Vagina (tissue), 2 donors: ENCODE measurements around the gene F10. TPM values are rescaled to one million over a fixed set of nuclear protein-coding genes. Genes with fewer than 3 reads are reported as not detected.
"Not testable (repeated sequence)": the region's sequence is repeated elsewhere in the genome, so short reads cannot be mapped to it uniquely, and the experiment has no call there.

Experiments
- DNase-seq, 2 donors: peaks; one replicate each; pipeline ENCODE4 v3.0.0-alpha.2; 2017; ENCODE audit errors: extremely low spot score in 2 of 2
- H3K27ac ChIP-seq: fragments of 200-600 bp; sonication (generic); one replicate; pipeline ENCODE4 v1.5.1; 2019
- H3K27me3 ChIP-seq: fragments of 200-600 bp; sonication (generic); one replicate; pipeline ENCODE4 v1.5.1; 2019
- H3K36me3 ChIP-seq, 2 donors: fragments of 200-600 bp; sonication (generic); one replicate each; pipeline ENCODE4 v1.5.1; 2017 to 2019
- H3K4me1 ChIP-seq: fragments of 200-600 bp; sonication (generic); one replicate; pipeline ENCODE4 v1.5.1; 2019
- H3K4me3 ChIP-seq, 2 donors: fragments of 200-600 bp; sonication (generic); 1 replicate in 1 of 2; 2 replicates in 1 of 2; pipeline ENCODE4 v1.5.1; 2016 to 2019
- H3K9me3 ChIP-seq: fragments of 200-600 bp; sonication (generic); one replicate; pipeline ENCODE4 v1.5.1; 2019
- CTCF ChIP-seq, 3 experiments: fragments of 450-650 bp in 2 of 3; fragments of 200-600 bp in 1 of 3; sonication (generic) in 1 of 3; IDR thresholded peaks; one replicate each; pipeline ENCODE4 v1.5.1; 2017 to 2019; ENCODE audit warnings: antibody characterized with exemption in 3 of 3, mild to moderate bottlenecking in 2 of 3, moderate library complexity in 2 of 3
- POLR2A ChIP-seq, 2 donors: fragments of 450-650 bp; IDR thresholded peaks; one replicate each; pipeline ENCODE4 v1.6.1; 2017; ENCODE audit warnings: antibody characterized with exemption in 2 of 2, mild to moderate bottlenecking in 2 of 2, moderate library complexity in 2 of 2
- POLR2AphosphoS5 ChIP-seq, 2 donors: sonication (generic); formaldehyde crosslinking; IDR thresholded peaks; one replicate each; pipeline ENCODE4 v1.9.0; 2017; ENCODE audit warnings: antibody characterized with exemption in 2 of 2, mild to moderate bottlenecking in 2 of 2, low read depth in 1 of 2; ENCODE audit not compliant: insufficient read depth in 1 of 2
- intact Hi-C: fragments of 100-400 bp; cut with DNase I; formaldehyde crosslinking; loops from one replicate; pipeline ENCODE4 v1.15.1; 2023
- total RNA-seq: library from RNA; depleted of rRNA; stranded (reverse); fragments of >200 nt; gene quantifications from one replicate; pipeline ENCODE4 v1.2.3, GENCODE V29; 2016

F10 gene
- total RNA-seq, 1 donor from 2014 or later: 16.7 TPM

GRCh38 chr13:113106711-113107351 is 15.8 kb upstream of the F10 start:
- no peak overlapping the region for H3K27ac ChIP-seq
- no peaks in the 10 kb centered on the region for H3K27me3 ChIP-seq
- no peak overlapping the region for H3K4me3 ChIP-seq
- H3K36me3 ChIP-seq: no peaks in the 10 kb centered on the region
- H3K9me3 ChIP-seq: no peaks in the 10 kb centered on the region
- DNase-seq: no peak
- no peak for TF ChIP-seq CTCF (IDR thresholded peaks at IDR 0.05)
- TF ChIP-seq POLR2A (IDR thresholded peaks at IDR 0.05): no peak
- H3K4me1 ChIP-seq: peaks cover 17% of the 10 kb centered on the region
- intact Hi-C loops: no loop called here

- H3K4me3 ChIP-seq, H3K27ac ChIP-seq, intact Hi-C loops, H3K9me3 ChIP-seq, H3K36me3 ChIP-seq, H3K27me3 ChIP-seq, DNase-seq: not testable (repeated sequence)
- H3K4me1 ChIP-seq: peaks cover 17% of the 10 kb centered on the region
Measured at GRCh38 chr13:113108521-113108920, 14.1 kb upstream of the F10 start.

- TF ChIP-seq POLR2A (IDR thresholded peaks at IDR 0.05) (no peak), POLR2AphosphoS5 (IDR thresholded peaks at IDR 0.05; ENCODE audit: insufficient read depth in 1 of 2, low read depth in 1 of 2) (no peak), CTCF (IDR thresholded peaks at IDR 0.05) (no peak)
- Histone ChIP-seq H3K36me3 (no peaks in the 10 kb centered on the region), H3K4me1 (peaks cover 17% of the 10 kb centered on the region), H3K27ac (no peak overlapping the region), H3K9me3 (no peaks in the 10 kb centered on the region), H3K4me3 (peak overlapping the region; percentile 44 to 60), H3K27me3 (no peaks in the 10 kb centered on the region)
- DNase-seq: no peak
- intact Hi-C loops: no loop called here
Measured at GRCh38 chr13:113109151-113110047, 13.2 kb upstream of the F10 start.

GRCh38 chr13:113110048-113110851 is 12.3 kb upstream of the F10 start:
- no peaks in the 10 kb centered on the region for H3K27me3 ChIP-seq
- TF ChIP-seq POLR2A (IDR thresholded peaks at IDR 0.05) (no peak), POLR2AphosphoS5 (IDR thresholded peaks at IDR 0.05; ENCODE audit: insufficient read depth in 1 of 2, low read depth in 1 of 2) (peak in 1 of 2 donors; percentile 19)

GRCh38 chr13:113110852-113111315 is 11.7 kb upstream of the F10 start:
- H3K27me3 ChIP-seq: no peaks in the 10 kb centered on the region
- no peak overlapping the region for H3K27ac ChIP-seq
- intact Hi-C loops: no loop called here
- DNase-seq: no peak
- H3K9me3 ChIP-seq: no peaks in the 10 kb centered on the region
- TF ChIP-seq POLR2A (IDR thresholded peaks at IDR 0.05) (no peak), POLR2AphosphoS5 (IDR thresholded peaks at IDR 0.05; ENCODE audit: insufficient read depth in 1 of 2, low read depth in 1 of 2) (no peak), CTCF (IDR thresholded peaks at IDR 0.05) (no peak)
- no peaks in the 10 kb centered on the region for H3K36me3 ChIP-seq
- peaks cover 17% of the 10 kb centered on the region for H3K4me1 ChIP-seq
- H3K4me3 ChIP-seq: peak overlapping the region; percentile 44 to 60

More at GRCh38 chr13:113110048-113110851, 12.3 kb upstream of the F10 start:
- H3K36me3 ChIP-seq: no peaks in the 10 kb centered on the region
- intact Hi-C loops: no loop called here
- H3K9me3 ChIP-seq: no peaks in the 10 kb centered on the region
- DNase-seq: no peak
- no peak overlapping the region for H3K27ac ChIP-seq
- peak overlapping the region; percentile 44 to 60 for H3K4me3 ChIP-seq
- peaks cover 17% of the 10 kb centered on the region for H3K4me1 ChIP-seq

GRCh38 chr13:113111821-113112220 is 10.8 kb upstream of the F10 start:
- H3K27ac ChIP-seq, DNase-seq, H3K27me3 ChIP-seq, intact Hi-C loops, H3K36me3 ChIP-seq, H3K9me3 ChIP-seq, H3K4me3 ChIP-seq: not testable (repeated sequence)
- peaks cover 17% of the 10 kb centered on the region for H3K4me1 ChIP-seq

- H3K36me3 ChIP-seq, H3K27me3 ChIP-seq, H3K9me3 ChIP-seq, intact Hi-C loops, H3K27ac ChIP-seq, H3K4me3 ChIP-seq, DNase-seq: not testable (repeated sequence)
- H3K4me1 ChIP-seq: peaks cover 17% of the 10 kb centered on the region
Measured at GRCh38 chr13:113112475-113112874, 10.1 kb upstream of the F10 start.
